WTC11 (cell line): ENCODE data around the gene NKX2-1.

Experiments used
- SP1 ChIP-seq: sonication (generic); formaldehyde crosslinking; conservative IDR thresholded peaks from 2 replicates; pipeline ENCODE4 v1.8.1; 2022; ENCODE audit warnings: missing genetic modification reagents
- TCF7 ChIP-seq: sonication (generic); formaldehyde crosslinking; IDR thresholded peaks from 2 replicates; pipeline ENCODE4 v1.8.0; 2022; ENCODE audit warnings: mild to moderate bottlenecking, low read depth, missing genetic modification reagents, moderate library complexity
- ZNF263 ChIP-seq: sonication (generic); formaldehyde crosslinking; IDR thresholded peaks from 2 replicates; pipeline ENCODE4 v1.8.1; 2022; ENCODE audit warnings: low read depth, mild to moderate bottlenecking, moderate library complexity, missing genetic modification reagents
- TF ChIP-seq, protein P1 (sequence below): fragments of 200-600 bp; IDR thresholded peaks from 2 replicates; pipeline ENCODE4 v1.8.0; 2022; ENCODE audit warnings: antibody characterized with exemption
- TF ChIP-seq, protein P2 (sequence below): sonication (generic); formaldehyde crosslinking; IDR thresholded peaks from 2 replicates; pipeline ENCODE4 v1.8.0; 2022; ENCODE audit warnings: mild to moderate bottlenecking, missing genetic modification reagents

DNA sequence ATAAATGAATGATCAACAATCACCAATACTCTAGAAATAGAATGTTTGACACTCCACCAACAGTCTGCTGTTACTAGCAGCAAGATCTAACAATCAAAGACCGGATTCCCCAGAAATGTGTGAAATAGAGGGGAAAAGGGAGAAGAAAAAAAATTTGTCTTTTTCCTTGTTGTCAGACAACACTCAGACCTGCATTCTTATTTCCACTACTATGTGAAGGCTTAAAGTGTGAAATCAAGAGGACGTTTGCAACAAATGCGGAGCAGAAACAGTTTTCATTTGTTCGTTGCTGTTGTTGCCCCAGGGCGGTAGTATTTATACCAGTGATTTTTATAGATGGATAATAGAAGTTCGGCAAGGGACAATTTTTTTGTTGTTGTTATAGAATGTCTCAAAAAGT, 9.2 kb downstream of the NKX2-1 start:
- TF ChIP-seq, protein P1, sequence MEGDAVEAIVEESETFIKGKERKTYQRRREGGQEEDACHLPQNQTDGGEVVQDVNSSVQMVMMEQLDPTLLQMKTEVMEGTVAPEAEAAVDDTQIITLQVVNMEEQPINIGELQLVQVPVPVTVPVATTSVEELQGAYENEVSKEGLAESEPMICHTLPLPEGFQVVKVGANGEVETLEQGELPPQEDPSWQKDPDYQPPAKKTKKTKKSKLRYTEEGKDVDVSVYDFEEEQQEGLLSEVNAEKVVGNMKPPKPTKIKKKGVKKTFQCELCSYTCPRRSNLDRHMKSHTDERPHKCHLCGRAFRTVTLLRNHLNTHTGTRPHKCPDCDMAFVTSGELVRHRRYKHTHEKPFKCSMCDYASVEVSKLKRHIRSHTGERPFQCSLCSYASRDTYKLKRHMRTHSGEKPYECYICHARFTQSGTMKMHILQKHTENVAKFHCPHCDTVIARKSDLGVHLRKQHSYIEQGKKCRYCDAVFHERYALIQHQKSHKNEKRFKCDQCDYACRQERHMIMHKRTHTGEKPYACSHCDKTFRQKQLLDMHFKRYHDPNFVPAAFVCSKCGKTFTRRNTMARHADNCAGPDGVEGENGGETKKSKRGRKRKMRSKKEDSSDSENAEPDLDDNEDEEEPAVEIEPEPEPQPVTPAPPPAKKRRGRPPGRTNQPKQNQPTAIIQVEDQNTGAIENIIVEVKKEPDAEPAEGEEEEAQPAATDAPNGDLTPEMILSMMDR, result no peak
- no peak for TF ChIP-seq TCF7
- TF ChIP-seq ZNF263 (CRISPR knock-in tag), result no peak
- TF ChIP-seq, protein P2, sequence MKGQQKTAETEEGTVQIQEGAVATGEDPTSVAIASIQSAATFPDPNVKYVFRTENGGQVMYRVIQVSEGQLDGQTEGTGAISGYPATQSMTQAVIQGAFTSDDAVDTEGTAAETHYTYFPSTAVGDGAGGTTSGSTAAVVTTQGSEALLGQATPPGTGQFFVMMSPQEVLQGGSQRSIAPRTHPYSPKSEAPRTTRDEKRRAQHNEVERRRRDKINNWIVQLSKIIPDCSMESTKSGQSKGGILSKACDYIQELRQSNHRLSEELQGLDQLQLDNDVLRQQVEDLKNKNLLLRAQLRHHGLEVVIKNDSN (CRISPR knock-in tag), result no peak
- TF ChIP-seq SP1 (CRISPR knock-in tag), result no peak
